RWPE2 (cell line): Measurements from ENCODE around the gene THSD7B.

Source experiments
- ATAC-seq: fragments of 200-7000 bp; cut with Tn5 transposase; 3 replicates; pipeline ENCODE4 v1.9.1; 2021; ENCODE audit warnings: low read depth
- DNase-seq: peaks from one replicate; pipeline ENCODE4 v3.0.0-alpha.2; 2020; ENCODE audit warnings: low spot score
- H3K27ac ChIP-seq: fragments of 450-650 bp; 2 replicates; pipeline ENCODE4 v1.5.1; 2017; ENCODE audit warnings: mild to moderate bottlenecking; ENCODE audit not compliant: poor library complexity, severe bottlenecking
- H3K27me3 ChIP-seq: fragments of 250-450 bp; sonication (Bioruptor Pico); 2 replicates; pipeline ENCODE4 v1.5.1; 2021; ENCODE audit warnings: mild to moderate bottlenecking, moderate library complexity; ENCODE audit not compliant: insufficient read depth, poor library complexity, severe bottlenecking
- H3K36me3 ChIP-seq: fragments of 250-450 bp; sonication (Bioruptor Pico); 2 replicates; pipeline ENCODE4 v1.5.1; 2020; ENCODE audit warnings: low read depth, mild to moderate bottlenecking, moderate library complexity
- H3K4me1 ChIP-seq: fragments of 250-450 bp; sonication (Bioruptor Pico); 2 replicates; pipeline ENCODE4 v1.5.1; 2021; ENCODE audit warnings: mild to moderate bottlenecking, moderate library complexity; ENCODE audit not compliant: insufficient read depth, poor library complexity, severe bottlenecking
- H3K4me3 ChIP-seq: fragments of 250-450 bp; sonication (Bioruptor Pico); 2 replicates; pipeline ENCODE4 v1.5.1; 2021; ENCODE audit warnings: mild to moderate bottlenecking, moderate library complexity; ENCODE audit not compliant: severe bottlenecking
- H3K9me3 ChIP-seq: fragments of 250-450 bp; sonication (Bioruptor Pico); 2 replicates; pipeline ENCODE4 v1.5.1; 2021; ENCODE audit warnings: mild to moderate bottlenecking, moderate library complexity; ENCODE audit not compliant: severe bottlenecking
- TF ChIP-seq, protein P1 (sequence below): fragments of 450-650 bp; IDR thresholded peaks from one replicate; pipeline ENCODE4 v1.5.1; 2017; ENCODE audit warnings: mild to moderate bottlenecking, moderate library complexity; ENCODE audit not compliant: poor library complexity, severe bottlenecking

THSD7B gene

DNA sequence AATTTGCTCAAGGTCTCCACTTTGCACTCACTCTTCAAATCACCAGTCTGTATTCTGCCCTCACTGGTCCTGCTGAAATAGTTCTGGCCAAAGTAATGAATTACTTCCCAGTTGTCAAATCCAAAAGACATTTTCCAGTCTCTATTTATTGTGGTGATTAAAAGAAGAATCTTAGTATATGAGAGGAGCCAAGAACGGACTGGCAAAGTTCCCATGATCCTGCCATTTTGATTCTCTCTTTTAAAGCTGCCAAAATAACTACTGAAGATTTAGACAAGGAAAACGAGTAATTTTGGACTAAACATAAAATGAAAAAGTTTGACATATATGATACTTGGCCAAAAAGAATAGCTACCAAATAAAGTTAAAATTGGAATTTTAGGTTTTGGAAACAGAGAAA is 12.0 kb downstream of the THSD7B start:
- no peaks in the 10 kb centered on the region for H3K9me3 ChIP-seq
- no peaks in the 10 kb centered on the region for H3K36me3 ChIP-seq

DNA sequence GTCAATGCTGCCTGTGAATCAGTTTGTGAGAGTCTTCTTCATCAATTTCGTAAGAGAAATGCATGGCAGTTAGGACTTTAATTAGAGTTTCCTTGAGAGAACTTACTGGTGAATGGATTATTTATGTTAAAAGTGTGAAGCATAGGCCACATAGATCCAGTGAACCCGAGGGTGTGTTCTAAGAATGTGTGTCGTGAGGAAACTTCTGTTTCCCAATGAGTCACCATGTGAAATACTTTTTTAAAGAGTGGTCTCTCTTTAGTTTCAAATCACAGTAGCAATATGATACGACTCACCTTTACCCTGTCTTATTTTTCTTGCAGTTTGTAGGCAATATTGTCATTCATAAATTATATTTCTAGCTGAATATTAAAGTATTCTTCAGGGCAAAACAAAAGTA is 18.5 kb downstream of the THSD7B start:
- no peaks in the 10 kb centered on the region for H3K27me3 ChIP-seq
- H3K27ac ChIP-seq = no peak overlapping the region
- no peaks in the 10 kb centered on the region for H3K36me3 ChIP-seq
- DNase-seq (no peak), ATAC-seq (no peak)
- no peaks in the 10 kb centered on the region for H3K4me1 ChIP-seq
- no peak overlapping the region for H3K4me3 ChIP-seq
- no peaks in the 10 kb centered on the region for H3K9me3 ChIP-seq
- TF ChIP-seq, protein P1, sequence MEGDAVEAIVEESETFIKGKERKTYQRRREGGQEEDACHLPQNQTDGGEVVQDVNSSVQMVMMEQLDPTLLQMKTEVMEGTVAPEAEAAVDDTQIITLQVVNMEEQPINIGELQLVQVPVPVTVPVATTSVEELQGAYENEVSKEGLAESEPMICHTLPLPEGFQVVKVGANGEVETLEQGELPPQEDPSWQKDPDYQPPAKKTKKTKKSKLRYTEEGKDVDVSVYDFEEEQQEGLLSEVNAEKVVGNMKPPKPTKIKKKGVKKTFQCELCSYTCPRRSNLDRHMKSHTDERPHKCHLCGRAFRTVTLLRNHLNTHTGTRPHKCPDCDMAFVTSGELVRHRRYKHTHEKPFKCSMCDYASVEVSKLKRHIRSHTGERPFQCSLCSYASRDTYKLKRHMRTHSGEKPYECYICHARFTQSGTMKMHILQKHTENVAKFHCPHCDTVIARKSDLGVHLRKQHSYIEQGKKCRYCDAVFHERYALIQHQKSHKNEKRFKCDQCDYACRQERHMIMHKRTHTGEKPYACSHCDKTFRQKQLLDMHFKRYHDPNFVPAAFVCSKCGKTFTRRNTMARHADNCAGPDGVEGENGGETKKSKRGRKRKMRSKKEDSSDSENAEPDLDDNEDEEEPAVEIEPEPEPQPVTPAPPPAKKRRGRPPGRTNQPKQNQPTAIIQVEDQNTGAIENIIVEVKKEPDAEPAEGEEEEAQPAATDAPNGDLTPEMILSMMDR = no peak

More for the DNA sequence above, 12.0 kb downstream of the THSD7B start:
- Histone ChIP-seq H3K27me3 (no peaks in the 10 kb centered on the region), H3K4me1 (no peaks in the 10 kb centered on the region), H3K27ac (no peak overlapping the region), H3K4me3 (no peak overlapping the region)
- ATAC-seq (no peak), DNase-seq (no peak)
- TF ChIP-seq, protein P1 = no peak

- TF ChIP-seq, protein P1 = no peak
- Histone ChIP-seq H3K27me3 (no peaks in the 10 kb centered on the region), H3K4me3 (no peak overlapping the region), H3K27ac (no peak overlapping the region), H3K36me3 (no peaks in the 10 kb centered on the region), H3K4me1 (no peaks in the 10 kb centered on the region), H3K9me3 (no peaks in the 10 kb centered on the region)
- ATAC-seq = no peak
- no peak for DNase-seq
Measured at GRCh38 chr2:136785215-136785614, 19.9 kb downstream of the THSD7B start.

GRCh38 chr2:136787970-136788369 is 22.6 kb downstream of the THSD7B start:
- Histone ChIP-seq H3K27ac (no peak overlapping the region), H3K9me3 (no peaks in the 10 kb centered on the region), H3K4me1 (no peaks in the 10 kb centered on the region), H3K4me3 (no peak overlapping the region), H3K27me3 (no peaks in the 10 kb centered on the region), H3K36me3 (no peaks in the 10 kb centered on the region)
- ATAC-seq = no peak
- DNase-seq = no peak
- TF ChIP-seq, protein P1 = no peak

- no peak for ATAC-seq
- TF ChIP-seq, protein P1 = no peak
- H3K36me3 ChIP-seq = no peaks in the 10 kb centered on the region
- no peak overlapping the region for H3K4me3 ChIP-seq
- no peak overlapping the region for H3K27ac ChIP-seq
- H3K9me3 ChIP-seq = no peaks in the 10 kb centered on the region
- H3K27me3 ChIP-seq = no peaks in the 10 kb centered on the region
- no peaks in the 10 kb centered on the region for H3K4me1 ChIP-seq
- no peak for DNase-seq
Measured at GRCh38 chr2:136796339-136796738, 31.0 kb downstream of the THSD7B start.
